ENCODE measurements around the gene PTPRN2.
"Not testable (repeated sequence)": the region's sequence is repeated elsewhere in the genome, so short reads cannot be mapped to it uniquely, and the experiment has no call there.

The PTPRN2 gene

GRCh38 chr7:157983502-157984422 is 603.9 kb downstream of the PTPRN2 start:
- DNase-seq = no peak

GRCh38 chr7:157981778-157982177 is 605.8 kb downstream of the PTPRN2 start:
- no peak for DNase-seq

- no peak for DNase-seq
These were observed 606.8 kb downstream of the PTPRN2 start for GRCh38 chr7:157980774-157981173.

- DNase-seq = not testable (repeated sequence)
These were observed 607.3 kb downstream of the PTPRN2 start for GRCh38 chr7:157980341-157980731.

GRCh38 chr7:157979636-157980340 is 607.8 kb downstream of the PTPRN2 start:
- no peak for DNase-seq

- no peak for DNase-seq
These were observed 608.9 kb downstream of the PTPRN2 start for GRCh38 chr7:157978766-157979165.

- DNase-seq = no peak
These were observed 609.7 kb downstream of the PTPRN2 start for GRCh38 chr7:157977717-157978496.

- no peak for DNase-seq
These were observed 610.3 kb downstream of the PTPRN2 start for GRCh38 chr7:157977306-157977705.

- no peak for DNase-seq
These were observed 611.2 kb downstream of the PTPRN2 start for GRCh38 chr7:157976406-157976805.

GRCh38 chr7:157975401-157976372 is 611.9 kb downstream of the PTPRN2 start:
- DNase-seq = no peak

- DNase-seq = no peak
These were observed 612.9 kb downstream of the PTPRN2 start for GRCh38 chr7:157974678-157975230.

- no peak for DNase-seq
These were observed 613.5 kb downstream of the PTPRN2 start for GRCh38 chr7:157973971-157974677.

- DNase-seq = no peak
These were observed 614.7 kb downstream of the PTPRN2 start for GRCh38 chr7:157972914-157973313.

GRCh38 chr7:157971501-157971900 is 616.1 kb downstream of the PTPRN2 start:
- no peak for DNase-seq

GRCh38 chr7:157970744-157971143 is 616.9 kb downstream of the PTPRN2 start:
- no peak for DNase-seq

- DNase-seq = no peak
These were observed 617.6 kb downstream of the PTPRN2 start for GRCh38 chr7:157969995-157970394.

- DNase-seq = no peak
These were observed 621.1 kb downstream of the PTPRN2 start for GRCh38 chr7:157966490-157966889.

GRCh38 chr7:157964521-157964920 is 623.1 kb downstream of the PTPRN2 start:
- no peak for DNase-seq

- no peak for DNase-seq
These were observed 623.6 kb downstream of the PTPRN2 start for GRCh38 chr7:157964016-157964415.

GRCh38 chr7:157963526-157963925 is 624.1 kb downstream of the PTPRN2 start:
- no peak for DNase-seq

All from fibroblast of skin of abdomen (primary cell).